Measurements from ENCODE around the gene TMEM101. TPM values are rescaled to one million over a fixed set of nuclear protein-coding genes. Genes with fewer than 3 reads are reported as not detected.
"Not testable (repeated sequence)": the region's sequence is repeated elsewhere in the genome, so short reads cannot be mapped to it uniquely, and the experiment has no call there.

TMEM101 gene
- total and polyA plus RNA-seq, 2 of the 8 experiments (the other 6 are each of a cell fraction or from before 2014, with no cell fraction given) = 16.1 to 44.7 TPM

DNA sequence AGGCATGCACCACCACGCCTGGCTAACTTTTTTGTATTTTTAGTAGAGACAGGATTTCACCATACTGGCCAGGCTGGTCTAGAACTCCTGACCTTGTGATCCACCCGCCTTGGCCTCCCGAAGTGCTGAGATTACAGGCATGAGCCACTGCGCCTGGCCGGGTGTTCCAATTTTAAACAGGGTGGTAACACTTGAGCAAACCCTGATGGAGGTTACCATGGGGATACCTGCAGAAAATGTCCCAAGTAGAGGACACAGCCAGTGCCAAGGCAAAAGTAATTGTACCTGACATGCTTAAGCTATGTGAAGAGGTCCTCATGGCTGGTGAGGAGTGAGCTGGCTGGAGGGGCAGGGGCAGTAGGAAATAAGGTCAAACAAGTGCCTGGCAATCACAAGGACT lies 17.6 kb downstream of the TMEM101 start:
- H2AFZ ChIP-seq (ENCODE audit: low read length); H2BK12ac ChIP-seq (ENCODE audit: low read depth, low read length); DNase-seq (ENCODE audit: low read depth in 1 of 2, low spot score in 2 of 2); H2BK20ac ChIP-seq (ENCODE audit: low read length); H4K8ac ChIP-seq (ENCODE audit: extremely low read depth, insufficient read depth, low read length); H3K4me1 ChIP-seq (replicated peaks in 1 of 4; ENCODE audit: control insufficient read depth in 3 of 4, insufficient read depth in 4 of 4, low read length in 3 of 4); H3K4me3 ChIP-seq (ENCODE audit: extremely low read depth in 1 of 4, insufficient read depth in 2 of 4, low read depth in 3 of 4, low read length in 4 of 4); H3K4me2 ChIP-seq (ENCODE audit: insufficient read depth in 1 of 2, low read depth in 2 of 2, low read length in 2 of 2); H3K9ac ChIP-seq (replicated peaks in 1 of 4; ENCODE audit: extremely low read depth in 1 of 4, low read depth in 3 of 4, low read length in 3 of 4); H2BK120ac ChIP-seq (replicated peaks; ENCODE audit: low read depth, low read length); H4K5ac ChIP-seq (ENCODE audit: insufficient read length, low read depth, low read length); H3K79me1 ChIP-seq (ENCODE audit: low read depth, low read length); H3K4ac ChIP-seq (replicated peaks; ENCODE audit: insufficient read length, low read depth, low read length); H4K91ac ChIP-seq (replicated peaks; ENCODE audit: insufficient read length, low read length); H3K14ac ChIP-seq (ENCODE audit: insufficient read length); H3K56ac ChIP-seq (replicated peaks; ENCODE audit: insufficient read length, low read depth, low read length); H2BK5ac ChIP-seq (ENCODE audit: low read depth, low read length); H3K23me2 ChIP-seq (ENCODE audit: low read depth, low read length); H3K36me3 ChIP-seq (ENCODE audit: control insufficient read depth in 2 of 4, insufficient read depth in 4 of 4, low read length in 3 of 4); H3K18ac ChIP-seq (ENCODE audit: extremely low read depth, low read length); H3K27ac ChIP-seq (ENCODE audit: low read depth, low read length); H3K79me2 ChIP-seq (ENCODE audit: control insufficient read depth in 1 of 2, insufficient read depth in 2 of 2, low read length in 2 of 2); H2AK5ac ChIP-seq (ENCODE audit: low read depth, low read length); H3K23ac ChIP-seq (ENCODE audit: insufficient read length); H3K27me3 ChIP-seq (replicated peaks in 1 of 4; ENCODE audit: control insufficient read depth in 3 of 4, extremely low read depth in 1 of 4, insufficient read depth in 3 of 4, low read length in 3 of 4); H2BK15ac ChIP-seq (ENCODE audit: low read length); H4K20me1 ChIP-seq (replicated peaks in 1 of 2; ENCODE audit: control insufficient read depth in 1 of 2, insufficient read depth in 2 of 2, low read length in 2 of 2); FAIRE-seq; H3K9me3 ChIP-seq (ENCODE audit: insufficient read depth in 2 of 2, low read depth in 1 of 2, low read length in 1 of 2): not testable (repeated sequence)
- POLR2A ChIA-PET (ENCODE audit: partially characterized antibody) = interaction anchor here (1.8 to 3.1 kb wide), 2 partner anchors 9 to 10 kb away, joined by 5 to 17 read pairs; no protein-coding TSS in a partner anchor
- 92% methylated on average over 5 of the region's 5 CpGs; no CpG with 5 or more reads in 1 of the 2 experiments for WGBS, 2 experiments (ENCODE audit: extremely low coverage in 1 of 2, insufficient coverage in 1 of 2, insufficient read length in 1 of 2, insufficient replicate concordance in 2 of 2, low coverage in 1 of 2, low lambda C conversion rate in 2 of 2, missing lambda C conversion rate in 1 of 2)
- CTCF ChIA-PET (ENCODE audit: partially characterized antibody) = interaction anchor here (1.1 to 22.7 kb wide), 11 partner anchors 9 to 171 kb away, joined by 3 to 416 read pairs (median 8); partner anchors contain the start of genes NAGS, PPY and PYY

Data from H1 (cell line).